ENCODE measurements around the gene INPP5A.
"Not testable (repeated sequence)": the region's sequence is repeated elsewhere in the genome, so short reads cannot be mapped to it uniquely, and the experiment has no call there.

INPP5A gene

GRCh38 chr10:132503581-132504421 is 33.8 kb upstream of the INPP5A start:
- FAIRE-seq, result no peak

GRCh38 chr10:132504501-132505272 is 32.9 kb upstream of the INPP5A start:
- no peak for FAIRE-seq

DNA sequence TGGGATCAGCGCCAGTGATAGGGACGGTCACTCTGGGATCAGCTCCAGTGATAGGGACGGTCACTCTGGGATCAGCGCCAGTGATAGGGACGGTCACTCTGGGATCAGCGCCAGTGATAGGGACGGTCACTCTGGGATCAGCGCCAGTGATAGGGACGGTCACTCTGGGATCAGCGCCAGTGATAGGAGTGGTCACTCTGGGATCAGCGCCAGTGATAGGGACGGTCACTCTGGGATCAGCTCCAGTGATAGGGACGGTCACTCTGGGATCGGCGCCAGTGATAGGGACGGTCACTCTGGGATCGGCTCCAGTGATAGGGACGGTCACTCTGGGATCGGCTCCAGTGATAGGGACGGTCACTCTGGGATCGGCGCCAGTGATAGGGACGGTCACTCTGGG is 32.0 kb upstream of the INPP5A start:
- not testable (repeated sequence) for FAIRE-seq

GRCh38 chr10:132506711-132507408 is 30.7 kb upstream of the INPP5A start:
- no peak for FAIRE-seq

- FAIRE-seq, result no peak
These were observed 30.1 kb upstream of the INPP5A start for GRCh38 chr10:132507409-132507955.

DNA sequence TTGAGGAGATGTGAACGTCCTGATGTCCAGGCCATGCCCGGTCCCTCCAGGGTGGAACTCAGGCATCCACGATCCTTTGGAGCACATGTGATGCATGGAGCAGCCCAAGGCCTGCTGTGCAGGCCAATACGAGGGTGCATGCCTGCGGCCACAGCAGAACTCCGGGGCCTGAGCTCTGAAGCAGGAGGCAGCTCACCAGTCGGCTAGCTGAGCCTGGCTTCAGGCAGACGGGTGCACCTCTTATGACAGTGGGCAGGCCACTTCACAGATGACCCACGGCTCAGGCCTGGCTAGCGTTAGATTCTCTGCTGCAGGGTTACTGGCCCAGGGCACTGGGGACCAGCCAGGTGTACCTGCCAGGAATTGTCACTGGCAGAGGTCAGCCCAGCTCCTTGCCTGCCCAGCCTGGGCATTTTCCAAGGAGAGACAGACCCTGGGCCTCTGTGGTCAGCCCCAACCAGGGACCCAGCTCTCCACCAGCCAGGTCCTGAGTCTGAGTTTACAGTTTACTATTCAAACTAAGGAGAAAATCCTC is 29.6 kb upstream of the INPP5A start:
- no peak for FAIRE-seq

DNA sequence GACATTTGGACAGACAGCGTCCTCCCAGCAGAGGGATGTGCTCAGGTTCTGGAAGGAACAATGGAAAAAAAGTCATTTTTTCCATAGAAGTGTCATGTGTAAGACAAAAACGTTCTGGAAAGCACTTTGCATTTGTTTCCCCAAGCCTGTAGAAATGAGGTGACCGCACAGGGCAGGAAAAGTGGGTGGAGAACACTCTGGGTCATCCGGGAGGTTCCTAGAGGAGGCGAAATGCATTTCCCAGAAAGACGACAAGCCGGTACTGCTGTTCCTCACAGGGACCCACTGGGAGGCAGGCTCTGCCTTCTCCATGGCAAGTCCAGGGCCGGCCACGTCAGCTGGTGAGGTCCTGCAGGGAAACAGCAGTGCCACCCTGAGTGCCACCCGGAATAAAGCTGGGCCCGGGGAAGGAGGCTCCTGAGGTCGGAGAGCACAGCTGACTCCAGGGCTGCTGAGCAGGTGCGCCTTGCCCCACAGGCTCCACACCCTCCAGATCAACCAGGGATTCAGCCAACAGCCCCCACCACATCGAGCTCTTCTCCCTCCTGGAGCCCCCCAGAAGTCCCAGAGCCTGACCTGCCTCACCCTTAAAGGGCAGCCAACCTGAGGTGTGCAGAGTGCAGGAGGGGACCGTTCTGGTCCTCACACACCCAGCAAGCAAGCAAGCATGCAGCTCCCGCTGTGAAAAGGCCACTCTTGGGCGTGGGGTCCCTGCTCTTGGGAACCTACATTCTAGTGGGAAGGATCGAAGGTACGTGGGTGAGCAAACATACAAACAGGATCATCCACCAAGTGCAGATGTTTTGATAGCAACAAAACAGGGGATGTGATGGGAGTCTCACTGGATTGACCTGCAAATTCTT is 28.8 kb upstream of the INPP5A start:
- FAIRE-seq, result no peak

- FAIRE-seq, result no peak
These were observed 27.9 kb upstream of the INPP5A start for GRCh38 chr10:132509506-132510173.

GRCh38 chr10:132510174-132510611 is 27.4 kb upstream of the INPP5A start:
- no peak for FAIRE-seq

- no peak for FAIRE-seq
These were observed 26.2 kb upstream of the INPP5A start for GRCh38 chr10:132511121-132512051.

DNA sequence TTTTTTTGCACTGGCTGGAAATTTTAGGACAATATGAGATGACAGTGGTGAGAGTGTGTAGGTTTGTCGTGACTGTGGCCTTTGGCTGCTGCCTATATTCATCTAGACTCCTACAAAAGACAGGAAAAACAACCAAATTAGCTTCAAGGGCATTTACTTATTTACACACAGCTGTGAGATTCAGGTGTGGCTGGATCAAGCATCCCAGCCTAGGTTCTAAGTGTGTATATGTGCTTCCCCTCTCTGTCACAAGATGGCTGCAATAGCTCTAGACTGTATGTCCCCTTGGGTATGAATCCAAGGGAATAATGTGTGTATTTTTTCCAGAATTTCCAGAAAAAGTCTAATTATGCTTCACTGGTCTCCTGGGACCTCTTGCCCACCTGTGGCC is 25.5 kb upstream of the INPP5A start:
- FAIRE-seq, result no peak

DNA sequence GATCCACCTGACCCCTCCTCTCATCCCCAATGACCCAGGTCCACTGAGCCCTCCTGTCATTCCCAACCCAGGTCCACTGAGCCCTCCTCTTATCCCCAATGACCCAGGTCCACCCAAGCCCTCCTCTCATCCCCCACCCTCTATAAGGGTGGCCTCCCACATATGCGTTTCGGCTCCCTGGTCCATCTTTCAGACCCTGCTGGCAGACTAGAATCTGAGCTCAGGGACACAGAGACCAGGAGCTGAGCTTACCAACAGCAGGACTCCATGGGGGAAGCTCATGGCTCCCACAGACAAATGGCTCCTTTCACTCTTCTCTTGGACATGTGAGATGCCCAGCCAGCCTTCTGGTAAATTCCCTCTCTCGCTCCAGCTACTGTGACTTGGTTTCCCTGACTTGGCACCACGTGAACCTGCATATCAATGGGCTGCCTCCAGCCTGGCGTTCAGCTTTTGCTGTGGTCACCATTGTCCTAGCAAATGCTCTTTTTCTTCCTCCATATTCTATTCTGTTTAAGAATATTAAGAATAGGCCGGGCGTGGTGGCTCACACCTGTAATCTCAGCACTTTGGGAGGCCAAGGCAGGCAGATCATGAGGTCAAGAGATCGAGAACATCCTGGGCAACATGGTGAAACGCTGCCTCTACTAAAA is 24.8 kb upstream of the INPP5A start:
- no peak for FAIRE-seq

- no peak for FAIRE-seq
These were observed 22.6 kb upstream of the INPP5A start for GRCh38 chr10:132514821-132515520.

DNA sequence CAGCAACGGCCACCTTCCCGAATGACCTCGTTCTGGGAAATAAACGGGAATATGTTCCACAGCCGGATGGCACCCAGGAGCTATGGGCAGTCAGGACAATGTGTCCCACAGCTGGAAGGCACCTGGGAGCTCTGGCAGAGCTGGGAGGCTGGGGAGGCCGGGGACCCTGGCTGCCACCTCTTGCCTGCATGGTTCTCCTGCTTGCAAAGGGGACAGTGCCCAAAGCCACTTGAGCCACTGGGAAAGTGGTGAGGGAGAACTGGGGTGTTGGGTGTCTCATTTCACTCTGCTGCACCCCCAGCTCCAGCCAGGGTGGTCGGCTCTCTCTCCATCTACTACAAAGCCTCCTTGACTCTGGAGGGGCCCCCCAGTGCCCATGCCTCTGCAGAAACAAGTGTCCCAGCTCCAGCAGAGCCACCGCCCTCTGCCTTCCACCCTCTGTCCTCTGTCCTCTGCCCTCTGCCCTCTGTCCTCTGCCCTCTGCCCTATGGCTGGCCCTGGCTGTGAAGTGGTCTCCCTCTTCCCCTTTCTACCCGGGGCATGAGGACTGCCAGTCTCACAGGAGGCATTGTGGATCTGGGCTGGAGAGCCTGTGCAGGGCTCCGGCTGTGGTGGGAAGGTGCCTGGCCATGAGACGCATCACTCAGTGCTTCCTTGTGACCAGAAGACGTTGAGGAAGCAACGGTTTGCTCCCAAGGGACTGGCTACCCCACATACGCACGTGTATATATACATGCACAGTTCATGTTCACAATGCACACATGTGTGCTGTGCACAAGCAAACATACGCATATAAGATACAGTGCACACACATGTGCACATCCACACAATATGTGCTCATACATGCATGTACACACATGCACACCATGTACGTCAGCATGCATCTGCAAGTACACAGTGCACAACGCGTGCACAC is 21.5 kb upstream of the INPP5A start:
- no peak for FAIRE-seq

GRCh38 chr10:132516771-132517725 is 20.5 kb upstream of the INPP5A start:
- FAIRE-seq, result no peak

- FAIRE-seq, result no peak
These were observed 19.6 kb upstream of the INPP5A start for GRCh38 chr10:132517951-132518521.
